ENCODE measurements around the gene CNTNAP2. TPM values are rescaled to one million over a fixed set of nuclear protein-coding genes. Genes with fewer than 3 reads are reported as not detected.

Gene CNTNAP2
- total and polyA plus RNA-seq, 9 of the 15 experiments (the other 6 are each of a cell fraction or from before 2014, with no cell fraction given), result 0.04 to 0.62 (median 0.09) TPM; not detected in 4

DNA sequence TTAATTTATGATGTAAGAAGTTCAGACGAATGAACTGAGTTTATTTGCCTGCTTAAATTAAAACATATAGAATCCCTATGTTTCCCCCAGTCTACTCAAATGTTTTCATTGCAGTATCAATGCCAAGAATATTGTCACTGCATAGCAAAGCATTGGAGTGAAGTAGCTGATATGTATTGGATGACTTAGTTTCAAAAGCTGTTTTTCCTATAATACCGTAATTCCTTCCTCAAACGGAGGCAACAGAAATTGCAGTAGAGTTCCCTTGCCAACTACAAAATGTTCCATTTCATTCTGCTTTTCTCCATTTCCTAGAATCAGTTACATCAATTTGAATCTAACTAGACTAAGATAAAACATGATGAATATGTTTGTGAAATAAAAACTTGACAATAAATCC, 174.1 kb downstream of the CNTNAP2 start:
- H4K20me1 ChIP-seq (replicated peaks; ENCODE audit: control insufficient read depth, insufficient read depth, low read length), result no peaks in the 10 kb centered on the region
- H3K79me2 ChIP-seq (ENCODE audit: control insufficient read depth, insufficient read depth, low read length), result no peaks in the 10 kb centered on the region
- no peaks in the 10 kb centered on the region for H3K36me3 ChIP-seq (ENCODE audit: control insufficient read depth, insufficient read depth, low read length)
- no peak overlapping the region for H3K27ac ChIP-seq (ENCODE audit: extremely low read depth, low read depth, low read length)
- H2AFZ ChIP-seq (ENCODE audit: low read depth, low read length), result no peak overlapping the region
- no peak for DNase-seq (ENCODE audit: extremely low read depth in 1 of 4, low spot score in 3 of 4)
- FAIRE-seq, result no peak
- no peaks in the 10 kb centered on the region for H3K9me3 ChIP-seq (replicated peaks; ENCODE audit: control insufficient read depth, insufficient read depth, low read depth, low read length)
- ChIA-PET POLR2A (no interaction called here), CTCF (ENCODE audit: low intra/inter-chr PET ratio) (no interaction called here)
- intact Hi-C loops (cut with micrococcal nuclease), result no loop called here
- 1% methylated on average over 3 of the region's 3 CpGs for WGBS (ENCODE audit: insufficient coverage, low coverage, missing lambda C conversion rate)
- no peak for TF ChIP-seq RBM17 (IDR thresholded peaks at IDR 0.05; ENCODE audit: borderline replicate concordance, low read depth, low read length)
- H3K4me1 ChIP-seq (replicated peaks in 1 of 2; ENCODE audit: control insufficient read depth in 2 of 2, insufficient read depth in 2 of 2, low read length in 2 of 2), result no peaks in the 10 kb centered on the region
- BruUV-seq (replicated peaks), result no TSS peak
- H3K9me1 ChIP-seq (ENCODE audit: control insufficient read depth, insufficient read depth, low read length), result no peaks in the 10 kb centered on the region
- no peak overlapping the region for H3K4me2 ChIP-seq (ENCODE audit: insufficient read depth, low read length)
- no peak overlapping the region for H3K4me3 ChIP-seq
- H3K27me3 ChIP-seq (ENCODE audit: control insufficient read depth in 2 of 2, insufficient read depth in 2 of 2, low read length in 2 of 2), result no peaks in the 10 kb centered on the region
- in situ Hi-C loops (cut with MboI), result no loop called here
- H3K9ac ChIP-seq (ENCODE audit: insufficient read depth in 1 of 2, low read depth in 2 of 2, low read length in 2 of 2), result no peak overlapping the region
- ATAC-seq, result no peak

DNA sequence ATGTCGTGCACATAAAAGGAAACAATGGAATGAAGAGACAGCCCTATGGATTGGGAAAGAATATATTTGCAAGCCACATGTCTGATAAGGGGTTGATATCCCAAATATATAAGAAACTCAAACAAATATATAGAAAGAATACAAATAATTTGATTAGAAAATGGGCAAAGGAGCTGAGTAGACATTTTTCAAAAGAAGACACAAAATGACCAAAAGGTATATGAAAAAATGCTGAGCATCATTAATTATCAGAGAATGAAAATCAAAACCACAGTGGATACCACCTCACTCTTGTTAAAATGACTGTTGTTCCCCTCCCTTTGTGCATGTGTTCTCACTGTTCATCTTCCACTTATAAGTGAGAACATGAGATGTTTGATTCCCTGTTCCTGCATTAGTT, 175.3 kb downstream of the CNTNAP2 start:
- H3K9ac ChIP-seq (ENCODE audit: insufficient read depth in 1 of 2, low read depth in 2 of 2, low read length in 2 of 2), result no peak overlapping the region
- no peak overlapping the region for H3K4me3 ChIP-seq
- H4K20me1 ChIP-seq (replicated peaks; ENCODE audit: control insufficient read depth, insufficient read depth, low read length), result no peaks in the 10 kb centered on the region
- in situ Hi-C loops (cut with MboI), result no loop called here
- no peak overlapping the region for H2AFZ ChIP-seq (ENCODE audit: low read depth, low read length)
- H3K9me1 ChIP-seq (ENCODE audit: control insufficient read depth, insufficient read depth, low read length), result no peaks in the 10 kb centered on the region
- 0% methylated on average over 1 of the region's 1 CpG for WGBS (ENCODE audit: insufficient coverage, low coverage, missing lambda C conversion rate)
- ATAC-seq (no peak), DNase-seq (ENCODE audit: extremely low read depth in 1 of 4, low spot score in 3 of 4) (no peak), FAIRE-seq (no peak)
- H3K79me2 ChIP-seq (ENCODE audit: control insufficient read depth, insufficient read depth, low read length), result no peaks in the 10 kb centered on the region
- no peaks in the 10 kb centered on the region for H3K27me3 ChIP-seq (ENCODE audit: control insufficient read depth in 2 of 2, insufficient read depth in 2 of 2, low read length in 2 of 2)
- POLR2A ChIA-PET, result no interaction called here
- H3K27ac ChIP-seq (ENCODE audit: extremely low read depth, low read depth, low read length), result no peak overlapping the region
- H3K4me2 ChIP-seq (ENCODE audit: insufficient read depth, low read length), result no peak overlapping the region
- H3K9me3 ChIP-seq (replicated peaks; ENCODE audit: control insufficient read depth, insufficient read depth, low read depth, low read length), result no peaks in the 10 kb centered on the region
- CTCF ChIA-PET (ENCODE audit: low intra/inter-chr PET ratio), result no interaction called here
- no TSS peak for BruUV-seq (replicated peaks)
- no peaks in the 10 kb centered on the region for H3K36me3 ChIP-seq (ENCODE audit: control insufficient read depth, insufficient read depth, low read length)
- intact Hi-C loops (cut with micrococcal nuclease), result no loop called here
- no peaks in the 10 kb centered on the region for H3K4me1 ChIP-seq (replicated peaks in 1 of 2; ENCODE audit: control insufficient read depth in 2 of 2, insufficient read depth in 2 of 2, low read length in 2 of 2)
- TF ChIP-seq MAFK (IDR thresholded peaks at IDR 0.05; ENCODE audit: low read length) (peak; percentile 63; the same call in 1 of the 2 replicates), MAFF (IDR thresholded peaks at IDR 0.05; ENCODE audit: low read length) (peak; percentile 43), MAFG (tag; conservative IDR thresholded peaks at IDR 0.05) (peak; percentile 49), CREB1 (IDR thresholded peaks at IDR 0.05) (no peak), CREB1 (CRISPR knock-in tag; IDR thresholded peaks at IDR 0.05) (no peak), ZNF316 (IDR thresholded peaks at IDR 0.05) (peak; percentile 87), CXXC5 (CRISPR knock-in tag; IDR thresholded peaks at IDR 0.05) (no peak), MEF2D (tag; conservative IDR thresholded peaks at IDR 0.05; ENCODE audit: low read depth) (no peak)
- TF ChIP-seq, protein P1, sequence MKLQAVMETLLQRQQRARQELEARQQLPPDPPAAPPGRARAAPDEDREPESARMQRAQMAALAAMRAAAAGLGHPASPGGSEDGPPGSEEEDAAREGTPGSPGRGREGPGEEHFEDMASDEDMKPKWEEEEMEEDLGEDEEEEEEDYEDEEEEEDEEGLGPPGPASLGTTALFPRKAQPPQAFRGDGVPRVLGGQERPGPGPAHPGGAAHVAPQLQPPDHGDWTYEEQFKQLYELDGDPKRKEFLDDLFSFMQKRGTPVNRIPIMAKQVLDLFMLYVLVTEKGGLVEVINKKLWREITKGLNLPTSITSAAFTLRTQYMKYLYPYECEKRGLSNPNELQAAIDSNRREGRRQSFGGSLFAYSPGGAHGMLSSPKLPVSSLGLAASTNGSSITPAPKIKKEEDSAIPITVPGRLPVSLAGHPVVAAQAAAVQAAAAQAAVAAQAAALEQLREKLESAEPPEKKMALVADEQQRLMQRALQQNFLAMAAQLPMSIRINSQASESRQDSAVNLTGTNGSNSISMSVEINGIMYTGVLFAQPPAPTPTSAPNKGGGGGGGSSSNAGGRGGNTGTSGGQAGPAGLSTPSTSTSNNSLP (IDR thresholded peaks at IDR 0.05; ENCODE audit: borderline replicate concordance, low read depth, low read length), result no peak
- TF ChIP-seq, protein P2, sequence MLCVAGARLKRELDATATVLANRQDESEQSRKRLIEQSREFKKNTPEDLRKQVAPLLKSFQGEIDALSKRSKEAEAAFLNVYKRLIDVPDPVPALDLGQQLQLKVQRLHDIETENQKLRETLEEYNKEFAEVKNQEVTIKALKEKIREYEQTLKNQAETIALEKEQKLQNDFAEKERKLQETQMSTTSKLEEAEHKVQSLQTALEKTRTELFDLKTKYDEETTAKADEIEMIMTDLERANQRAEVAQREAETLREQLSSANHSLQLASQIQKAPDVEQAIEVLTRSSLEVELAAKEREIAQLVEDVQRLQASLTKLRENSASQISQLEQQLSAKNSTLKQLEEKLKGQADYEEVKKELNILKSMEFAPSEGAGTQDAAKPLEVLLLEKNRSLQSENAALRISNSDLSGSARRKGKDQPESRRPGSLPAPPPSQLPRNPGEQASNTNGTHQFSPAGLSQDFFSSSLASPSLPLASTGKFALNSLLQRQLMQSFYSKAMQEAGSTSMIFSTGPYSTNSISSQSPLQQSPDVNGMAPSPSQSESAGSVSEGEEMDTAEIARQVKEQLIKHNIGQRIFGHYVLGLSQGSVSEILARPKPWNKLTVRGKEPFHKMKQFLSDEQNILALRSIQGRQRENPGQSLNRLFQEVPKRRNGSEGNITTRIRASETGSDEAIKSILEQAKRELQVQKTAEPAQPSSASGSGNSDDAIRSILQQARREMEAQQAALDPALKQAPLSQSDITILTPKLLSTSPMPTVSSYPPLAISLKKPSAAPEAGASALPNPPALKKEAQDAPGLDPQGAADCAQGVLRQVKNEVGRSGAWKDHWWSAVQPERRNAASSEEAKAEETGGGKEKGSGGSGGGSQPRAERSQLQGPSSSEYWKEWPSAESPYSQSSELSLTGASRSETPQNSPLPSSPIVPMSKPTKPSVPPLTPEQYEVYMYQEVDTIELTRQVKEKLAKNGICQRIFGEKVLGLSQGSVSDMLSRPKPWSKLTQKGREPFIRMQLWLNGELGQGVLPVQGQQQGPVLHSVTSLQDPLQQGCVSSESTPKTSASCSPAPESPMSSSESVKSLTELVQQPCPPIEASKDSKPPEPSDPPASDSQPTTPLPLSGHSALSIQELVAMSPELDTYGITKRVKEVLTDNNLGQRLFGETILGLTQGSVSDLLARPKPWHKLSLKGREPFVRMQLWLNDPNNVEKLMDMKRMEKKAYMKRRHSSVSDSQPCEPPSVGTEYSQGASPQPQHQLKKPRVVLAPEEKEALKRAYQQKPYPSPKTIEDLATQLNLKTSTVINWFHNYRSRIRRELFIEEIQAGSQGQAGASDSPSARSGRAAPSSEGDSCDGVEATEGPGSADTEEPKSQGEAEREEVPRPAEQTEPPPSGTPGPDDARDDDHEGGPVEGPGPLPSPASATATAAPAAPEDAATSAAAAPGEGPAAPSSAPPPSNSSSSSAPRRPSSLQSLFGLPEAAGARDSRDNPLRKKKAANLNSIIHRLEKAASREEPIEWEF (CRISPR knock-in tag; IDR thresholded peaks at IDR 0.05), result no peak
